ENCODE measurements around the gene VGLL4.
A peak's percentile ranks its signal among the peaks of the same experiment; 100 is the strongest.

The VGLL4 gene

DNA sequence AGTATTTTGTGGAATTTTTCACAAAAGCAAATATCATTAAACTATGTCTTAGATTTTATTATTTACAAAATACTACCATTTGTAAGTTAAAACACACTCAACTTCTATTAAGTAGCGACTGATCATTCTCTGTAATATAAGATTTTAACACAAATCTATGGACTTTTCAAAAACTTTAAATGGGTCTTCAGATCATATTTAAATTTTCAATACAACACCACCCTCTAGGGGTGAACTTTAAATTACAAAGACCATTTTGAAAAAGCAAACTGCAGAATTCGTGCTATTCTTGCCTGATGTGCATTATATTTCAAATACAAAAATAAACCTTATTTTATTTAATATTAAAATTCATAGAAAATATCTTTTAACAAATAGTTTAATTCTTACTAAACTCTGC, 8.2 kb upstream of the VGLL4 start:
- DNase-seq (ENCODE audit: low read depth), result peak; percentile 58

DNA sequence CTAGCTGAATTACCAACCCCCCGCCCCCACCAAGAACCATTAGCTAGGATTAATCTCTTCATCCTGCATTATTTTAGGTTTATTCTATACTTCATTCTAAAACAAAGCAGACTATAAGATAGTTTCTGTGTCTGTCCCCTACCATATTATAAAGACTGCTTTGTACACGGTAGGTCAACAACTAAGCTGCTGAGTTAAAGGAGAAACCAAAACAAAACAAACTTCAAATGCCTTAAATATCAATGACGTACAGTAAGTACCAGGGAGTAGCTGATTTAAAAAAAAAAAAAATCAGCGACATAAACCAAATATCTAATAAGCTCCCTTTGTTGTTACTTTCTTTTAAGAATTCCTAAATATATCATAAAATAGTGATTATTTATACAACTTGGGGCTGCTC, 7.8 kb upstream of the VGLL4 start:
- DNase-seq (ENCODE audit: low read depth), result peak; percentile 68

DNA sequence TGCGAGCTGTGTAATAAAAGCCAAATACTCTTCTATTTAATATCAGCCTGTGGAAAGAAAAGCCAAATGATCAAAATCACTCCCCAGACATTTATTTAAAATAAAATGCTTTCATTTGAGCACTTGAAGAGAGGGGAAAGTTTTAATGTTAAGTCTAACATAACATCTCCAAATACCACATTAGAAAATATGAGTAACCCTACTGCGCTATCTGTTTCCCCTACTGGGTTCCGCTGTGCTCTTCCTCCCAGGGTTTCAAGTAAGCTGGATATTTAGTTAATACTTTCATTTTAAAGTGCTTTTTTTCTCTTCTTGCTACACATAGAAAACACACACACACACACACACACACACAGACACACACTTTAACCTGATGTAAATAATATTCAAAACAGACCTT, 6.7 kb upstream of the VGLL4 start:
- no peak for DNase-seq (ENCODE audit: low read depth)

DNA sequence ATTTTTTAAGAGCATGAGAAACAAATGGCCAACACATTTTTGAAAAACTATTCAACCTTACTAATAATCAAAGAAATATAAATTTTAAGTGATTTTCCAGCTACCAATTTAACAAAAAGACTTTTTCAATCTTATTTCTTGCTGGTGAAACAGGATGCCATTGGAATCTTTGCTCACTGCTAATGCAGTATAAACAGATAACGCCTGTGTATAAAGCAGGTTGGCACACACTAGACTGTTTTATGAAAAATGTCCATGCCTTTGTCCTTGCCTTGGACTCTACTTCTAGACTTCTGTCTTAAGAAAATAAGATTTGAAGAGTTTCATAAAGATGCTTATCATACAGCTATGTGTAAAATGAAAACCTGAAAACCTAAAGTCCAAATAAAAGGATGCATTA, 5.0 kb upstream of the VGLL4 start:
- DNase-seq (ENCODE audit: low read depth), result no peak

DNA sequence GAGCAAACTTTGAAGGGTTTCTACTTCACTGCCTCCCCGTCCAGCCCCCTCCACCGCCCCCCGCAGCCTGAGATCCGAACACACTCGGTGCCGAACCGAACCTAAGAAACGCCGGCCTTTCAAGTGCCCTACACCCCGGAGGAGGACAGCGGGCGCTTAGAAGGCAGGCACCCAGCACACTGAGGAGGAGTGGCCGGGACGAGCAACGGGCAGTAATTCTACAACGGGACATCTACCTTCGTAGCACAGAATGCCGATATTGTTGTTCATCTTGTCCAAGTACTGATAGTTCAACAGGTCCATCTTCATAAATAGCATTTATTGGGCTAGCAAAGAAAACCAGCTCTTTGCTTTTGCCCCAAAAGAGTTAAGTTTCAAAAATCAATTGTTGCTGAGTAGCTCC, 513 bp downstream of the VGLL4 start:
- DNase-seq (ENCODE audit: low read depth), result peak; percentile 42

DNA sequence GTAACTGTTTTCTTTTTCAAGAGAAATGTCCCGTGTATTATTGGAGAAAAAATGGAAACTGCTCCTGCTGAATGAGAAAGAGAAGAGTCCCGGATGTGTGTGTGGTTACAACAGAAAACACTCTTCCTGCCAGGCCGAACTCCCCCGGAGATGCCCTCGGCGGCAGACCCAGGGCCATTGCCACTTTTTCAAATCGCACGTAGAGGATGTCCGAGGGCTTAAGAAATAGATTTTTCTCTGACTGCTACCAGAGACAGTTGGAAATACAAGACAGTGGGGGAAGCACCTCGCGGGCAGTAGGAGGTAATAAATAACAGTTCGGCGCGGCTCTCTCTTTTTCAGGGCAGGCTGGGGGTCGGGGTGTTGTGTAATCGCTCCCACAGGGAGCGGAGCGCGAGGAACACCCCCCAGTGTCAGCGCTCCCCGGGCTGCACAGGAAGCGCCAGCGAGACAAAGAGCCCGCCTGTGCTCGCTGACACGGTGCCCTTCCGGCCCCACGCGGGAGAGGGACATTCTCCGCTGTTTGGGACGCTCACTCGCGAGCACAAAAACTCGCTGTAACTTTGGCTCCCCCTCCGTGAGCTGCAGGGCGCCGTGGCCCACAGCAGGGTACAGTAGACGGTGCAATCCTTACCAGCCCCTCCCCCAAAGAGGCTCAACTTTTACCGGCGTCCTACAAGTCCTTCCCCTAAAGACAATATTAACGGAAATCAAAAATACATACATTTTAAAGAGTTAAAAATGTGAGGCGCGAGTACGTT, 1.1 kb downstream of the VGLL4 start:
- peak; percentile 87 for DNase-seq (ENCODE audit: low read depth)

DNA sequence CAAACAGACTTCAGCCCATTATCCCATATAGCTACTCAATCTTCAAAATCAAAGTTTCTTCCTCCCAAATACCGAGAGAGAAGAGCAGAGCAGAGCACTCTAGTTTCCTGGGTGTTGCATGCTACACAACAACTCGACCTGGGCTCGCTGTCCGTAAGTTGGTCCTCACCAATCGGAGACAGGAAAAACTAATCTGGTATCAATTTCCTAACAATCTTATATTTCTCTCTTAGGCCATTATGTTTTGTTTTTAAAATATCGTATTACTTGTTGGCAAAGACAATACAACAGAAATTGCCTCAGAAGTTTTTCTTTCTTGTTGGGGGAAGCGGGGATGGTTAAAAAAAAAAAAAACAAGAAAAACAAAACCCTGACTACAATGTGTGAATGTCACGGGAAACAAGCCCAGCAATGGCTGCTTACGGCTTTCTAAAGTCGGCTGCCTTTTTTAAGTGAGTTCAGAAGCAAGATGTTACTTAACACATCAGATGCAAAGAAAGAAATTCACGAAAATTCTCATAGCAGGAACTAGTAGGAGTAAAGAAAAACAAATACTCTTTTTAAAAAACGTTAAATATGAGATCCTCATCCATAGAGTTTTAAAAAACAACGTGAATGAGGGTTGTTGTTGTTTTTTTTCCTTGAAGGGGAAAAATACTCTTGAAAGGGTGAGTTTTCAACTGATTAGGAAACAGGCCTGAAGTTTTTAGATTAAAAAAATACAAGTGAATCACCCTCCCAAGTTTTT, 1.9 kb downstream of the VGLL4 start:
- DNase-seq (ENCODE audit: low read depth), result peak; percentile 81

DNA sequence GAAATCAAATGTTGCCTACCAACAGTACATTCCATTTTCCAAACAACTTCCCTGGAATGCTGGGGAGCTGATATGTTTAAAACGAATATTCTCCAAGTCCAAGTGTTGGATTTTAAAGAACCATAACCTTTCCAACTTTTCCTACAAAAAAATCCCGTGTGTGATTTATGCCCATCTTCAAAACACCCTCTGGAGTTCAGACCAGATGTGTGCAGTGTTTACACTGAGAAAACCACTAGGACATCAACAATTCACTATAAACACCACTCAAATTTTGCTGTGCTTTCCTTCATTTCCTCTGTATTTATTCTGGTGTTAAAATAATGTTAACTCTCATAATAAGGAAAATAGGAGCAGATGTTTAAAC, 2.4 kb downstream of the VGLL4 start:
- peak; percentile 50 for DNase-seq (ENCODE audit: low read depth)

DNA sequence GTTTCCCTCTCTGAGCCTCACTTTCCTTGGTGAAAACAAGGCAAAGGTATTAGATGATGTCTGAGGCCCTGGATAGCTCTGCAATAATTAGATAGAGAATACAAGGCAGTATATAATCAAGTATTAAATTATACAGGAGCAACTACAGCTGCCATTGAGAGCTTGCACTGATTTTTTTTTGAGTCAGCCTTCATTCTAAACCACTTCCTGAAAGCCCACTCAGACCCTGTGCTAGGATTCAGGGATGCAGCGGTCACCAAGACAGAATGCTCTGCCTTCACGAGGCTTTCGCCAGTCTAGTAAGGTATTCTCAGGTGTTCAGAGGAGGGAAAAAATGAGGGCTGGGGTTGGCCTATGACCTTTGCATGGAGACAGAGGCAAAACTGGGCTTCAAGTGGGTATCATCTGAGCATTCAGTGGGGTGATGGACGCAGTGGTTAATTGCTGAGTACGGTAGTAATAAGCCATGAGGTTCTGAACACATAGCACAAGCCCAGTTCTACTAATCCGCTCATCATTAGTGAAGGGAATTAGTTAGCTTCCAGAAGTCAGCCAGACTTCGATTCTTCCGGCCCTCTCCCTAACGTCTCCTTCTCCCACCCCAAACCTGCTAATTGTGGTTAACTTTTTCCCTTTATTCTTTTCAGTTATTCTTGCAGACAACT, 3.6 kb downstream of the VGLL4 start:
- no peak for DNase-seq (ENCODE audit: low read depth)

DNA sequence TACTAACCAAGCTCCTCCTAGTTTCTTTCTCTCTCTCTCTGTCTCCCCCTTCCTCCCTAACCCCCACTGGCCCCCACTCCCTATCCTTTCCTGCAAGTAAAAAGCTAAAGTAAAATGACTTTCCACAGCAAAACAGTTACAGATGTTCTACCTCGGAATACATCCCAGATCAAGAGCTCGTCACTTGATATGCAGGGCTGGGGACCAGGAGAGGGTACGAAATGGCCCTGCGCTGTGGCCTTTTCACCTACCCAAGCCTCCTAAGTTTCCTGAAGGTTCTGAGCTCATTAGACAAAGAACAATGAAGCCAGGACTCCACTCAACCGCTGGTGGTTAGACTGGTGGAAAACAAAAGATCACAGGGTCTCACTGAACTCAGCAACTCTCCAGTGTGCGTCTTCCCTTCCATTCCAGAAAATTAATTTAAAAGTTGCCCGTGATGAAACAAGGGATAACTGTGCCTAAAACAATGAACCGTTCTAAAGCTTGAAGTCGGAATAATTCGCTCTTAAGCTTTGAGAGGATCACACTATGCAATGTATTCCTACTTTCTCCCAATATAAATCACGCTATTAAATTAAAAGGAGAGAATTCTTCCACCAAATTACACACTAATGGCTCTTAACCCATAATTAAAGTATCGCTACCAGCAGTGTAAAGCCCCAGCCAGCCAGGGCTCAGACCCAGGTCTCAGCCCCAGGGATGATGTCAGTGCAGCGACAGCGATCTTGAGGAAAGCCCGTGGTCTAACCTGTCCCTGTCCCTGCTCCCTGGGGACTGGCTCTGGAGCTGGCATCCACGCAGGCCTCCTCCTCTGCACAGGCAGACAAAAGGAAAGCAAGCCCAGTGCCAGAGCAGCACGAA, 5.0 kb downstream of the VGLL4 start:
- no peak for DNase-seq (ENCODE audit: low read depth)

DNA sequence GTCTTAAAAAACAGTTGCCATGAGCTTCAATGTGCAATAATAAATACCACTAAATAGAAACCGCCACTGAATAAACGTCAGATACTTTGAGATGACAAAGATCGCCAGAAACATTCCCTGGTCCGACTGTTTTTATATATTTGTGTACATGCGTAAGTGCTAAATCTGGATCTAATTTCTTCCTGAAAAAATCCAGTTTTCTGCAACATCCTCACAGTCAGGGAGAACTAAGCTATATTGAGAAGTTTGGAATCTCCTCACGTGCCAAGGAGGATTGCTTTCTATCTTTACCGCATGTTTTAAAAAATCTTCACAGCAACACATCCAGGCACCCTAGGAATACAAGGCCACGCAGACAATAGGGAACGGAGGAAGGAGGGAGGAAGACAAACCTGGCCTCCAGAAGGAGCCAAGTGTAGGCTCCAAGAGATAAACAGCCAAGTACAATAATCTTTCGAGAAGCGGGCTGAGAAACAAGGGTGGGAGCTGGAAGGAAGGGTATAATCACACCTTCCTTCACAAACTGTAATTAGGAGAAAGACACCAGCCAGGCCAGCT, 5.7 kb downstream of the VGLL4 start:
- DNase-seq (ENCODE audit: low read depth), result no peak

DNA sequence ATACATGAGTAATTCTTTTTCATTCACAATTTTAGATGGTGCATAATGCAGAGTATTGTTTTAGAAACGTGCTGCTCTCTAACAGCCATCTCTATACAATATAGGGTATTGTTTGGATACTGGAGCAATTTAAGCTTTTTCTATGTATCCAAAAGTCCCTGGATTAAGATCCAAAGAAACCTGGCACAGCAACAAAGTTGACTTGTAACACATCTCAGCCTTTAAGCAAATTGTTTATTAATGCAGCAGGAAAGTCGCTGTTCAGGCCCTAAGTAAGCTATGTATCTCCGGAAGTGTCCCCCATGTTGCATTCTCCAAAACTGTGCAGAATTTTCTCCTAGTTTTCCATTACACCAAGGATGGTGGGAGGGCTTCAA, 7.3 kb downstream of the VGLL4 start:
- no peak for DNase-seq (ENCODE audit: low read depth)

DNA sequence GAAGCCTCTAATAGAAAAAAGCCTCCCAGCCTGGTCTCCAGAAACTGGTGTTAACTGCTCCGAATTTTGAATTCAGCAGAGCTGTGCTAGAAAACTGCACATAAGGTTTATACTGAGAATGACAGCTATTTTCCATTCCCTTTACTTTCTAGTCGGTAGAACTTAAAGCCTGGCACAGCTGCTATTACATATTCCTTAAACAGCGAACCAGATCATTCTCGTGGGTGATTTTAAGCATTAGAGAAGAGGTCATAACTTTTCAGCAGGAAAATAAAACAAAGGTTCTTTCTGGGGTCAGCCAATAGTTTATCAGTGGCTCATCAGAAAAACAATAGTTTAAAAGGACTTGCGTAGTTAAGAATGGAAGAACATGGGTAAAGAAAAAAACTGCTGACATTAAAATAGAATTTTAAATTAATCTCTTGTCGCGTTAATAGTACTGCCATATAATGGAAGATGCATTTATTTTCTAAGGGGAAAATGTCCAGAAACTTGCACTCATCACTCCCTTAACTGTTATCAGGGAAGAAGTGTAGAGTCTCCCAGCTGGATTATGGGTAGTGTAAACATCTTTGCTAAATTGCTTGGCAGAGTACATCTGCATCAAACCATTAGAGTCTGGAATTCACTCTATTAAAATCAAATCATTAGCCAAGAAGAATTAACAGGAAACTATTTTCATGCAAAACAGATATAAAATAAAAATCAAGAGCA, 7.9 kb downstream of the VGLL4 start:
- DNase-seq (ENCODE audit: low read depth), result no peak

DNA sequence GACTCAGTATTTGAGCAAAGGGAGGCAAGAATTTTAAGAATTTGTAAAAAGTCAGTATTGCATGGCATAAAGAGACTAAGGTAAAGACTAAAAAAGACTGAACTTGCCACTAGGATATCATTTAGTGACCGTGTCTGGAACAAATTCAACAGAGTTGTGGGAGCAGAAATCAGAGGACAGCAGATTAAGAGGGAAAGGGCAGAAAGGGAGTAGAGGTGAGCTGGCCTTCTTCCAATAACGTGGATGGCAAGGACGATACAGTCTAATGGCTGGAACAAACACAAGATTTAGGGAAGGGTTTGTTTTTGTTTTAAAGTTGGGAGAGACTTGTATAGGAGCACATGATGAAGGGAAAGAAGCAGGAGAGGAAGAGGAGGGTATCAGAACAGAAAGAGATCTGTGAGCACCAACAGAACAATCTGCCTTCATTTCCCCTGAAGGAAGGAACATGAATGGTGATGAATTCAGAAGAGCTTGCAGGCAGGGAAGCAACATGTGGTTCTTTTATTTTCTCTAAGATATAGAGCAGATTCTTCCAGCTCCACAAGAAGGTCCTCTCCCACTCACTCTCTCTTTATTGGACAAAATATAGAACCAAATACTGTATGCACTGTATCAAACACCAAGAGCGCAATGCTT, 8.6 kb downstream of the VGLL4 start:
- DNase-seq (ENCODE audit: low read depth), result no peak

DNA sequence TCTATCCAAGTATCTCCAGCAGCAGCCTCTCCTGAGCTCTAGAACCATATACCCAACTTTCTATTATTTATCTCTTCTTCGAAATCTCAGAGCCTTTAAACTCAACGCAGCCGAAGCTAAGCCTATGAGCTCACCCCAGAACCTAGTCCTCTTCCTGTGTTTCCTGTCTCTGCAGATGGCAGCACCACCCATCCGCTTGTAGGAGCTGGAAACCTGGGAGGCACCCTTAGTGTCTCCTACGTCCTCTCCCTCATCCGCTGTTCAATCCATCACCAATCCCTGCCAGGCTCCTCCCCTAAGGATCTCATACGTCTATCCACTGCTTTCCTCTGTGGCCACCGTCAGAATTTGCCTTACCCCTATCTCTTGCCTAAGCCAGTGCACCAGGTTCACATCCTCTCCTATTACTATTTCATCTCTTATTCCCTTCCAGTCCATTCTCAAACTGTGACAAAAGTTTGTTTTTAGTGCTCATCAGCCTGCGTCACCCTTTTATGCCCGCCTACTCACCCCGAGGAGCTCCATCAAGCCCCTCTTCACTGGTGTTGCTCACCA, 9.6 kb downstream of the VGLL4 start:
- no peak for DNase-seq (ENCODE audit: low read depth)

DNA sequence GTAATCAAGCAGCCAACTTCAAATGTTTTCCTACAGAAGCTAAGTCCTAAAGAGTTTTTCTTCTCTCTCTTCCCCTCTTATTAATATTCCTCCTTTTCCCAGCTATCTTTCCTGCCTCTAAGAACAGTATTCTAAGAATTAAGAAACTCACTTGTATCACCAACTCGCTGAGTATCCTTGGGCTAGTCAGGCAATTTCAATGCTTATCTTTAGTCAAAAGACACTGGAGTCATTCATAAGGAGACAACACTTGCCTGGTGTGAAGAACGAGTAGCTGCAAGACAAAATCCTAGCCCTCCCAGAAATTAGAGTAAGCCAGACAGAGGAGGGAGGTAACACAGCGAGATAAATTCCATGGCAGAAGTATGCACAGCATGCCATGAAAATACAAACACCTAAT, 10.7 kb downstream of the VGLL4 start:
- DNase-seq (ENCODE audit: low read depth), result no peak

DNA sequence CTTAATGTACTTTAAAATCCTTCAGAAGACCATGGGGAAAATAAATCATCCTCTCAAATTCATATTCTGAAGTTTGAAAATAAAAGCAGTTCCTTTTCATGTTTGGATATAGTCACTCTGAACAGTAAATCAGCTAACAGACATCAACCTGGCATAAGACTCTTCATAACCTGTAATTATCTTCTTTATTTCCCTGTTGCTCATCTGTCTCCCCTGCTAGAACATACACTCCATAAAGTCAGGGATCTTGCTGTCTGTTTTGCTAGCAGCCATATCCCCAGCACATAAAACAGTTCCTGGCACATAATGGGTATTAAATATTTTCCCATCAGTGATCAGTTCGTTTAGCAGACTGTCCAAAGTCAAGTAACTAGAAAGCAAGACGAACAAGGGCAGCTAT, 11.2 kb downstream of the VGLL4 start:
- no peak for DNase-seq (ENCODE audit: low read depth)

DNA sequence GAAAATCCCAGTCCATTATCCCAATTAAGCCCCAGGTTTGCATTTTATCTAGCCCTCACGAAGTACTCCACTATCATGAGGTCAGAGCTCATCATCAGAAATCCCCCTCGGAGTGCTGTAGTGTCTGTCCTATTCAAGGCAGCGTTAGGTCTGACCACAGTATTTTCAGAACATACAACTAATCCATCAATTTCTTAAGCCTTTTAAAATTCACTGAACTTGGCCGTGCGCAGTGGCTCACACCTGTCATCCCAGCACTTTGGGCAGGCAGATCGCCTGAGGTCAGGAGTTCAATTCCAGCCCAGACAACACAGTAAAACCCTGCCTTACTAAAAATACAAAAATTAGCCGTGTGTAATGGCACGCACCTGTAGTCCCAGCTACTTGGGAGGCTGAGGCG, 11.9 kb downstream of the VGLL4 start:
- no peak for DNase-seq (ENCODE audit: low read depth)

DNA sequence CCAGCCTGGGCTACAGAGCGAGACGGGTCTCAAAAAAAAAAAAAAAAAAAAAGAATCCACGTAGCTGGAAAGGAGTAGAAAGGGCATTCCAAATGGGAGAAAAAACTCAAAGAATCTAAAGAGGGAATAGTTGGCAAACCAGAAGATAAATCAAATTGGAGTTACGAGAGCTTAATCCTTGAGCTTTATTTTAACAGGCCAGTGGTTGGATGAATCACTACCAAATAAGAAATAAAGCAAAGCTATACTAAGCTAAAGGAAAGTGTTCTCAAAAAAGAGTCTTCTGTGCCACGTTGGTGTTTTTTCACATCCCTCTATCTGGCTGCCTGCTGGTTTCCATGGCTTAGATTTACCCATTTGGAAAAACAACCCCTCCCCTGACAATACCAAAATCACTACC, 14.0 kb downstream of the VGLL4 start:
- peak; percentile 67 for DNase-seq (ENCODE audit: low read depth)

DNA sequence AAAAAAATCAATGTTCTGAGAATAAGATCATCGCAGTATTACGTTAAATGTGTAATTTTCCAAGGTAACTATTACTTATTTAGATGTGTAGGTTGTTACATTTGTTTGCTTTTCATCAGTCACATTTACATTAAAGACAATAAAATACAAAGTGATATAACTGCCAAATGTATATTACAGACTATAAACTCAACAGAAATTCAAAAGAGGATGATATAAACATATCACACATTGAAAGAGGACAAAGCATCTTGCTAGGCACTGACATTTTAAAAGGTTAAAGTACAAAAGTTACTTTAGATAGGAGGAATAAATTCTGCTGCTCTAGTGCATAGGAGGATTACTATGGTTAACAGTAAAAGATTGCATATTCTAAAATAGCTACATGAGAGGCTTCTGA, 16.1 kb downstream of the VGLL4 start:
- no peak for DNase-seq (ENCODE audit: low read depth)

DNA sequence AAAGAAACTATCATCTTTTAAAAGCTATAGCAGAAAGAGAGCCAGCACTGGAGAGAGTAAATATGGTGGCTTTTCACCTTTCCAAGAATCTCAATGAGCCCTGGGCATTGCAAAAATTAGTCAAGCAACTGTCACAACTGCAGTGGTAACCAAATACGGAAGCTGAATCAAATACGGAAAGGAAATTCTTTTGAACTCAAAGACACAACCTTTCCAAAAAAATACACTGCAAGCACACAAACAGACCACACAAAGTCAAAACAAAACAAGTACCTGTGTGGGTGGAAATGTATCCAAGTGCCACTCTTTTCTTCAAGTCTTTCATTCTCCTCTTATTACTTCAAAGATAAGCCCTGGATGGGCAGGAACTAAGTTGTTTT, 17.6 kb downstream of the VGLL4 start:
- no peak for DNase-seq (ENCODE audit: low read depth)

Data from iris pigment epithelial cell (primary cell).